HFF-Myc (cell line): ENCODE data around the gene LMOD3.

Experiments used
- DNase-seq: peaks from one replicate; pipeline ENCODE4 v3.0.0-alpha.2; 2011; ENCODE audit warnings: low read depth; ENCODE audit errors: extremely low read depth
- H3K4me3 ChIP-seq: replicated peaks from 2 replicates; pipeline ENCODE4 v1.5.1; 2011; ENCODE audit warnings: low read depth, mild to moderate bottlenecking, control low read depth, low read length
- TF ChIP-seq, protein P1 (sequence below): IDR thresholded peaks from 2 replicates; pipeline ENCODE4 v1.5.1; 2012; ENCODE audit warnings: mild to moderate bottlenecking, low read depth, low read length, control low read depth; ENCODE audit errors: missing control alignments

Gene LMOD3

DNA sequence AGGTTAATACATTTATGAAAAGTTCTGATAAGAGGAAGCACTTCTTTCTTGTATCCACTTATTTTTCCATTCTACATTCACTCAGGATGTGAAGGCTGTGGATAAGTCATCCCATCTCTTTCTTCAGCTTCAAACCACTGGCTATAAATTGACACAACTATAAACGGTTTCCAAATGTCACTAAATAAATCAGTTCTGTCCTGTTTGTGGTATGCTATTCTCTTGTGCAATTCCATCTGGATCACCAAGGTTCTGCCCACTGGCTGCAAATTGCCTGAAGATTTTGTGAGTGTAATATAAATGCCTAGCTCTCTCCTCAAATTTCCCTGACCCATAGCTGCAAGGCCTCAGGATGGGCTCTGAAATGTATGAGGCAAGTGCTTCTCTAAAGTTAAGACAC lies 7.1 kb upstream of the LMOD3 start:
- TF ChIP-seq, protein P1, sequence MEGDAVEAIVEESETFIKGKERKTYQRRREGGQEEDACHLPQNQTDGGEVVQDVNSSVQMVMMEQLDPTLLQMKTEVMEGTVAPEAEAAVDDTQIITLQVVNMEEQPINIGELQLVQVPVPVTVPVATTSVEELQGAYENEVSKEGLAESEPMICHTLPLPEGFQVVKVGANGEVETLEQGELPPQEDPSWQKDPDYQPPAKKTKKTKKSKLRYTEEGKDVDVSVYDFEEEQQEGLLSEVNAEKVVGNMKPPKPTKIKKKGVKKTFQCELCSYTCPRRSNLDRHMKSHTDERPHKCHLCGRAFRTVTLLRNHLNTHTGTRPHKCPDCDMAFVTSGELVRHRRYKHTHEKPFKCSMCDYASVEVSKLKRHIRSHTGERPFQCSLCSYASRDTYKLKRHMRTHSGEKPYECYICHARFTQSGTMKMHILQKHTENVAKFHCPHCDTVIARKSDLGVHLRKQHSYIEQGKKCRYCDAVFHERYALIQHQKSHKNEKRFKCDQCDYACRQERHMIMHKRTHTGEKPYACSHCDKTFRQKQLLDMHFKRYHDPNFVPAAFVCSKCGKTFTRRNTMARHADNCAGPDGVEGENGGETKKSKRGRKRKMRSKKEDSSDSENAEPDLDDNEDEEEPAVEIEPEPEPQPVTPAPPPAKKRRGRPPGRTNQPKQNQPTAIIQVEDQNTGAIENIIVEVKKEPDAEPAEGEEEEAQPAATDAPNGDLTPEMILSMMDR = no peak
- H3K4me3 ChIP-seq = no peak overlapping the region
- no peak for DNase-seq

DNA sequence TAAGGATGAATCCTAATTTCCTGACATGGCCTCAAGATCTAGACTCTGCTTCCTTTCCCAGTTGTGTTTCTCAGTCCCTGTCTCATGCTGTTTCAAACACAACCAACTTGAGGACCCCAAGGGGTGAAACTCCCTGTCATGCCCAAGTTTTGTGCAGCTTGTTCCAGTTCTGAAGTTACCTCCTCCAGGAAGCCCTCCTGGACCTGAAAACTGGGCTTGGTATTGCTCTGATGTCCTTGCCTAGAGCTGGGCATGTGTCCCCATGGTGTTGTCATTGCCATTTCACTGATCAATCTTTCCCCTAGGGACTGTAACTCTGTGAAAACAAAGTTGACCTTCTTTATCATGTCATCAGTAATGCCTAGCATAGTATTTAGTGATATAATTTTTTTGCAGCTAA lies 6.1 kb upstream of the LMOD3 start:
- DNase-seq = no peak
- TF ChIP-seq, protein P1 = no peak
- no peak overlapping the region for H3K4me3 ChIP-seq

DNA sequence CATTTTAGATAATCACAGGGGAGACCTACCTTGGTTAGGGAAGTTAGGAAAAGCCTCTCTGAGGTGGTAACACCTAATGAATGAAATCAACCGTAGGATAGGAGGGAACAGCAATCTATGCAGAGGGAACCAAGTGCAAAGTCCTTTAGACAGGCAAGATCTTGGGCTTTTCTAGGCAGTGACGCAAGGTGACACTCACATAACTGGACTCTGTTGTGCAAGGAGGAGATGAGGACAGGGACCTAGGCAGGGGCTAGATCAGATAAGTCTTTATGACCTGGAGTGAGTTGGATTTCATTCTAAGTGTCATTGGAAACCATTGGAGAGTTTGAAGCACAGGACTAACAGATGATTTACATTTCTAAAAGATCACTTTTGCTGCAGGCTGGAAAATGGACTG lies 4.6 kb upstream of the LMOD3 start:
- H3K4me3 ChIP-seq = no peak overlapping the region
- TF ChIP-seq, protein P1 = no peak
- DNase-seq = no peak

DNA sequence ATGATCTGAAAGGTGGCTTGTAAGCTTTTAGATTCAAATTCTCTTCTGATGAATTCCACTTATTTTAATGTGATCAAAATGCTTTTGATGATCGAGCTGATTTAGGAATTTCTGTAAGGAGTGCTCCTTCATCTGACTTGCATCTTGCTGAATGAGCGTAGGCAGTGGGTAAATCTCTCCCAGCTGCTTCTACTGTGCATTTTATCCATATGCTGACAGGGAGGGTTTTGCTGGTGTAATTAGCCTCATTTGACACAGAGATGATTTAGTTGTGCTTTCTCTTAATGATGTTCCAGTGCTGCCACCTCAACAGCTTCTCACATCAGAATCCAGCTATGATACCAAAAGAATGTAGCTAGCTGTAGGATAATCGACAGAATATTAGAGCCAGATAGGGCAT lies 3.8 kb upstream of the LMOD3 start:
- TF ChIP-seq, protein P1 = no peak
- H3K4me3 ChIP-seq = no peak overlapping the region
- DNase-seq = no peak

DNA sequence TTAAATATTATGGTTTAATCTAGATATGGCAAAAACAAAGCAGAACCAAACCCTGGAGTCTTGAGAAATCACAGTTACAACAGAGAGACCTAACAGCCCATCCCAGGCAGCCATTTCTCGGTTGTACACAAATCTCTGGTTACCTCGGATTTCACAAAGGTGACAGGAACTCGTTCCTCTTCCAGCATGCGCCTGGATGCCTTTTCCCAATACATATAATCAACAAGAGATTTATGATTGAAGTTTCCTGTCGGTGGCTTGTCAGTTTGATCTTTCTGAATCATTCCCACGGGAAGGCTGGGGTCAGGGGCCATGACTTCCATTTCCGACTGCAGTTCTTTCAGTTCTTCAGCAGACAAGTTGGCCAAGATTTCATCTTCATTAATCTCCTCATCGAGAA lies 445 bp downstream of the LMOD3 start:
- TF ChIP-seq, protein P1 = no peak
- no peak for DNase-seq
- H3K4me3 ChIP-seq = no peak overlapping the region

DNA sequence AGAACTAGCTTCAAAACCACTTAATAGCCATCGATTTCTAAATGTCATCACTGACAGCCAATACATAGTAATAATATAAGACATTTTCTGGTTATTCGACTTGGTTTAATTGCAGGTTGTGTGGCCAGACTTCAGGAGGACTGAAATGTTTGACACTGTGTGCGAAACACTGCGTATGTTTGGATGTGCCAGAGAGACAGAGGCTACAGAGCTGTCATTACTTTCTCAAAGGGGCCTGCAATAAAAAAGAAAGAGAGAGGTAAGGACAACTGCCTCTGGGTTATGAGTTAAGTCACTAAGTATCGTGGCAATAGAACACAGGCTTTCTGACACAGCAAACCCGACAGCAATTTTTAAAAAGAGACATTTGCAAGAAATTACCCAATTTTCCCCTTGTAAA lies 882 bp downstream of the LMOD3 start:
- TF ChIP-seq, protein P1 = no peak
- H3K4me3 ChIP-seq = no peak overlapping the region
- no peak for DNase-seq

DNA sequence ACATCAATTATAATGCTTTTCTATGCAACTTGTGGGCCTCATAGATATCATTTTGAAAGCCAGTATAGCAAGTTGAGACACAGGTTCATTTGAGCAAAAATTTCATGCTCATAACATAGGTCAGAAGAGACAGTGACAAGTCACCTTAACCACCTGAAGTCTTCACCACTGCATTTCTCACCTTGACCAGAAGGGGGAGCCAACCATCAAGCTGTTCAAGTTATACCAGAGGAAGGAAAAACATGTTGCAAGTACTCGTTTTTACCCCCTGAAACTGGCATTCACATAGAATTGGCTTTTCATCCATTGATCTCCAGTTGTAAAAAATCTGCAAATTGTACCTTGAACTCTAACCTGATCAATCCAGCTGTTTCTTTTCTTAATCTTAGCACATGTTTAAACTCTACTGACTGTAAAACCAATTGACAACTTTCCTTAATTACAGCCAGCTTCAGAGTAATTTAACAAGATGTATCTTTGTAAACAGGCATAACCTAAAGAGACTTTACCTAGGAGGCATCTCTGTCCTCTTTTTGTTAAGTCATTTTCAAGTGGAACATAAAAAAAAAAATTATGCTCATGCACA lies 1.4 kb downstream of the LMOD3 start:
- peak; percentile 43 for DNase-seq
- TF ChIP-seq, protein P1 = peak; percentile 95
- no peak overlapping the region for H3K4me3 ChIP-seq
